Thyroid gland (tissue), 4 donors: ENCODE results near the gene NXPH4.

Experiments
- CTCF ChIP-seq, 6 experiments: fragments of 200-600 bp in 3 of 6; fragments of 450-650 bp in 3 of 6; sonication (generic) in 3 of 6; IDR thresholded peaks; one replicate each; pipeline ENCODE4 v1.5.1; 2016 to 2019; ENCODE audit warnings: antibody characterized with exemption in 6 of 6, mild to moderate bottlenecking in 2 of 6, inconsistent platforms in 1 of 6, moderate library complexity in 1 of 6
- POLR2A ChIP-seq, 2 donors: fragments of 450-650 bp; IDR thresholded peaks; one replicate each; pipeline ENCODE4 v1.6.1; 2017; ENCODE audit warnings: antibody characterized with exemption in 2 of 2, mild to moderate bottlenecking in 2 of 2, moderate library complexity in 1 of 2

- TF ChIP-seq CTCF (IDR thresholded peaks at IDR 0.05) = no peak
- TF ChIP-seq POLR2A (IDR thresholded peaks at IDR 0.05) = no peak
These were observed 26.6 kb upstream of the NXPH4 start for GRCh38 chr12:57190037-57190436.
